ENCODE measurements around the gene DOCK2. TPM values are rescaled to one million over a fixed set of nuclear protein-coding genes. Genes with fewer than 3 reads are reported as not detected.
"Not testable (repeated sequence)": the region's sequence is repeated elsewhere in the genome, so short reads cannot be mapped to it uniquely, and the experiment has no call there.

Gene DOCK2
- polyA plus RNA-seq, 1 of the 3 experiments (the other 2 are of a cell fraction), result 3.8 TPM

GRCh38 chr5:170092455-170093101 is 455.5 kb downstream of the DOCK2 start:
- no peaks in the 10 kb centered on the region for H3K4me1 ChIP-seq (ENCODE audit: control insufficient read depth in 1 of 2, insufficient read depth in 2 of 2, low read depth in 1 of 2, low read length in 1 of 2)
- H3F3A ChIP-seq (replicated peaks; ENCODE audit: insufficient read depth), result no peaks in the 10 kb centered on the region
- no peak for TF ChIP-seq NFIC (IDR thresholded peaks at IDR 0.05; ENCODE audit: borderline replicate concordance)
- TF ChIP-seq USF1 (IDR thresholded peaks at IDR 0.05; ENCODE audit: borderline replicate concordance, low read depth), result no peak
- TF ChIP-seq POLR2AphosphoS5 (IDR thresholded peaks at IDR 0.05; ENCODE audit: low read depth, low read length), result no peak
- no peak for TF ChIP-seq FOXM1 (IDR thresholded peaks at IDR 0.05; ENCODE audit: low read depth)
- TF ChIP-seq TAF1 (IDR thresholded peaks at IDR 0.05; ENCODE audit: borderline replicate concordance, low read depth, low read length), result no peak
- TF ChIP-seq RCOR1 (IDR thresholded peaks at IDR 0.05; ENCODE audit: low read length), result no peak
- no peak for TF ChIP-seq REST (IDR thresholded peaks at IDR 0.05; ENCODE audit: low read depth, low read length)
- TF ChIP-seq YY1 (IDR thresholded peaks at IDR 0.05; ENCODE audit: low read depth), result no peak
- no peak for TF ChIP-seq CHD2 (IDR thresholded peaks at IDR 0.05; ENCODE audit: low read length, partially characterized antibody)
- no peak for TF ChIP-seq TEAD4 (IDR thresholded peaks at IDR 0.05; ENCODE audit: borderline replicate concordance, insufficient read depth)
- DNase-seq, result no peak
- no peak overlapping the region for H3K27ac ChIP-seq (ENCODE audit: low read depth in 2 of 2, low read length in 1 of 2)
- 51% methylated on average over 5 of the region's 5 CpGs for WGBS (ENCODE audit: low lambda C conversion rate)
- H4K20me1 ChIP-seq (ENCODE audit: insufficient read depth), result no peaks in the 10 kb centered on the region
- ChIA-PET POLR2A (no interaction called here), CTCF (interaction anchor here (0.7 to 5.1 kb wide), 5 partner anchors 8 to 391 kb away, joined by 3 to 34 read pairs (median 6); no protein-coding TSS in a partner anchor)
- H3K4me2 ChIP-seq, result no peak overlapping the region
- no peaks in the 10 kb centered on the region for H3K36me3 ChIP-seq (replicated peaks in 1 of 2; ENCODE audit: control insufficient read depth in 1 of 2, insufficient read depth in 2 of 2, low read length in 1 of 2)
- H3K4me3 ChIP-seq (ENCODE audit: low read depth in 2 of 2, low read length in 1 of 2), result no peak overlapping the region
- no peaks in the 10 kb centered on the region for H3K9me3 ChIP-seq
- no peak overlapping the region for H2AFZ ChIP-seq (ENCODE audit: low read depth)
- H3K9me2 ChIP-seq, result no peaks in the 10 kb centered on the region
- no peak overlapping the region for H3K9ac ChIP-seq
- no peaks in the 10 kb centered on the region for H3K79me2 ChIP-seq (ENCODE audit: insufficient read depth)
- H3K27me3 ChIP-seq (ENCODE audit: insufficient read depth), result no peaks in the 10 kb centered on the region; the same call in 1 of the 2 replicates

- H3K27ac ChIP-seq (ENCODE audit: low read depth in 2 of 2, low read length in 1 of 2); H3K4me2 ChIP-seq; H3K9me2 ChIP-seq; H3K36me3 ChIP-seq (replicated peaks in 1 of 2; ENCODE audit: control insufficient read depth in 1 of 2, insufficient read depth in 2 of 2, low read length in 1 of 2); H2AFZ ChIP-seq (ENCODE audit: low read depth); H3K27me3 ChIP-seq (ENCODE audit: insufficient read depth); H3K79me2 ChIP-seq (ENCODE audit: insufficient read depth); H3K9ac ChIP-seq; H3F3A ChIP-seq (replicated peaks; ENCODE audit: insufficient read depth); H3K9me3 ChIP-seq; POLR2A ChIA-PET; H3K4me3 ChIP-seq (ENCODE audit: low read depth in 2 of 2, low read length in 1 of 2); H4K20me1 ChIP-seq (ENCODE audit: insufficient read depth); DNase-seq; H3K4me1 ChIP-seq (ENCODE audit: control insufficient read depth in 1 of 2, insufficient read depth in 2 of 2, low read depth in 1 of 2, low read length in 1 of 2): not testable (repeated sequence)
- whole genome bisulfite sequencing (ENCODE audit: low lambda C conversion rate), result 80% methylated on average over 10 of the region's 10 CpGs
- CTCF ChIA-PET, result interaction anchor here (1.0 to 5.1 kb wide), 4 partner anchors 10 to 122 kb away, joined by 3 to 34 read pairs (median 6); no protein-coding TSS in a partner anchor
These were observed 457.3 kb downstream of the DOCK2 start for GRCh38 chr5:170094329-170094728.

Measured in SK-N-SH (cell line).